HG03175 (cell line): ENCODE measurements around the gene BST1.

Experiments used
- ATAC-seq: cut with Tn5 transposase; IDR thresholded peaks from one replicate; pipeline ENCODE4 v1.9.1; 2021; ENCODE audit warnings: mild to moderate bottlenecking, moderate library complexity; ENCODE audit not compliant: unreplicated experiment

Gene BST1, protein sequence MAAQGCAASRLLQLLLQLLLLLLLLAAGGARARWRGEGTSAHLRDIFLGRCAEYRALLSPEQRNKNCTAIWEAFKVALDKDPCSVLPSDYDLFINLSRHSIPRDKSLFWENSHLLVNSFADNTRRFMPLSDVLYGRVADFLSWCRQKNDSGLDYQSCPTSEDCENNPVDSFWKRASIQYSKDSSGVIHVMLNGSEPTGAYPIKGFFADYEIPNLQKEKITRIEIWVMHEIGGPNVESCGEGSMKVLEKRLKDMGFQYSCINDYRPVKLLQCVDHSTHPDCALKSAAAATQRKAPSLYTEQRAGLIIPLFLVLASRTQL

DNA sequence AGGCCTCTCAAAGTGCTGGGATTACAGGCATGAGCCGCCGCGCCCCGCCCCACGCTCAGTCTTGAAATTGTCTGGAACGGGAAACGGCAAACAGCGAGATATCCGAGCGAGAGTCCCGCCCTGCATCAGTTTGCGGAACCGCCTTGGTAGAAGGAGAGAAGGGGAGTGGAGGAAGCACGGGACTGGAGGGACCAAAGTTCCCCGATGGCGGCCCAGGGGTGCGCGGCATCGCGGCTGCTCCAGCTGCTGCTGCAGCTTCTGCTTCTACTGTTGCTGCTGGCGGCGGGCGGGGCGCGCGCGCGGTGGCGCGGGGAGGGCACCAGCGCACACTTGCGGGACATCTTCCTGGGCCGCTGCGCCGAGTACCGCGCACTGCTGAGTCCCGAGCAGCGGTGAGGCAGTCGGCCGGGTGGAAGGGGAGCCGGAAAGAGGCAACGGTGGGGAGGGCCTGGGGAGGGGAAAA is at the start of gene BST1:
BST1 (plus strand) TSS at position 125 of the 463 bp plus-strand sequence; CDS start at position 205, 80 bp downstream.
- peak; percentile 67 for ATAC-seq

- ATAC-seq = no peak
Measured at GRCh38 chr4:15653420-15653819, 49.4 kb upstream of the BST1 start.

DNA sequence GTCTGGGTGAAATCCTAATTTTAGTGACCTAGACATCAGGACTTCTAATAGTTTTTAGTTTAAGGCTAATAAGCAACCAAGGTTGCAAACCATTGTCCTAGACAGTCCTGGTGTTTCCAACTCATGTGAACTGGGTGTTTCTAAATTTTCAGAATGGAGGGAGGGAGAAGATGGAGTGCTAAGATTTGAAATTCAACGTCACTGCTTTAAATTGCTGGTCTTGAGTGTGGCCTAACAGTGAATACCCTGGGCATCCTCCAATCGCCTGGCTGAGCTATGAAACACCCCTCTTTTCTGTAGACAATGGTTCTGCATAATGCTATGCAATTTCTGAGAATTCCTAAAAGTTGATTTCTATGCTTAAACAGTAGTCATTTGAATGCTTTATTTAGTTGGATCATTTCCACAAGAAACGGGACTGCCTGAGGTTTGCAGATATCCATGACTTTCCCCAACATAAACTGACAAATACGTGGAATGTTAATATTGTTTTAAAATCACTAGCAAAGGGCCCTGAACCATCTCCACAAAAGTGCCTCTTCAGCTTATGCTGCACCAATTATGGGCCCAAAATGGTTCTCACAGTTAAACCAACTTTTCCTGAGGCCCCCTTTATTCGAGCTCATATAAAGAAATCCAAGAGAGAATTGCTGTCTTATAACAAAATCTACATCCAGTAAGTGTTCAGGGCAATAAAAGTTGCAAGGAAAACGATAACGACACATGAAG is 48.8 kb upstream of the BST1 start:
- ATAC-seq = peak; percentile 35

DNA sequence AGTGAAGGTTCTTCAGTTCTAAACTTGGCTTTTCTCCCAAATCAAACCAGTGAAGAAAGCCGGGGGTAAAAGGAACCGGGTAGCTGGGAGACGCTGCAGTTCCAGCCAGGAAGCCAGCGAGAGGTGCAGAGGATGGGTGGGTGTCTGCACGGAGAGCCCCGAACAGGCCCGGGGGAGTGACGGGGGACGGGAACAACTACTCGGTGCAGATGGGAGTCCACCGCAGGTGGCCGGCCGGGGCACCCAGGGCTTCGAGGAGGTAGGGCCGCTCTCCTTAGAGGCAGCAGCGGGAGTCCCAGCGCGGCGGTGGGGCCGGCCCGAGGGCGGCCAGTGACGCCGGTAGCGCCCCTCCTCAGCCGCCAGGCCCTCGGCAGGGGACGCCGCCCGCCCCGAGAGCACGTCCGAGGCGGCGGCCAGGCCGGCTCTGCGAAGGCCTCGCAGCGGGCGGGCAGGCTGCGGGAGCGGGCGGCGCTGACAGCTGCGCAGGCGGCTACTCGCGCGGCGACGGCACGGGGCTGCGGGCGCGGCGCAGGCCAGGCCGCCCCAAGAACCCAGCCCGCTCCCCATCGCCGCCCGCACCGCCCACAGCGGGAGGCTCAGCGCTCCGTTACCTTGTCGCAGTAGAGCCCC is 48.2 kb upstream of the BST1 start:
- peak; percentile 52 for ATAC-seq

- ATAC-seq = peak; percentile 73
Measured at GRCh38 chr4:15655223-15656037, 47.4 kb upstream of the BST1 start, which contains the start of gene FBXL5. Gene FBXL5, minus strand, starts transcription at chr4:15655357. Its CDS starts 70 bp downstream, at chr4:15655287.

GRCh38 chr4:15656038-15656470 is 46.8 kb upstream of the BST1 start:
- no peak for ATAC-seq

DNA sequence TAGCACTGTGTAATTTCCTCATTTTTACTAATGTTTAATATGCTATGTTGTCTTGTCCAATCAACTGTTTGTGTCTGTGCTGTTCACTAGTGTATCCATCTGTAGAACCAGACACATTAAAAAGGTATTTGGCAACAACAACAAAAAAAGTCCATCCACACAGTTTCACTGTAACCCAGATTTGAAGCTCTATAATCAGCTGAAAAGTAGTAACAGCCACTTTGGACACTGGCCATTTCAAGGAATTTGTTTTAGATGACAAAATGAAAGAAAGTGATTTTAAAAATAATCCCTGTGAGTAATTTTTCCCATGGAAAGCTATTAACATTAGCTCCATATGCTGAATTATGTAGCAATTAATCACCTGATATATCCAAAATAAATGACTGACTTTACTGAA is 45.5 kb upstream of the BST1 start:
- no peak for ATAC-seq

- ATAC-seq = no peak
Measured at GRCh38 chr4:15658136-15658770, 44.6 kb upstream of the BST1 start.

GRCh38 chr4:15658781-15659180 is 44.1 kb upstream of the BST1 start:
- no peak for ATAC-seq

GRCh38 chr4:15659768-15660570 is 42.9 kb upstream of the BST1 start:
- no peak for ATAC-seq

GRCh38 chr4:15665753-15666365 is 37.0 kb upstream of the BST1 start:
- no peak for ATAC-seq

GRCh38 chr4:15667006-15667405 is 35.9 kb upstream of the BST1 start:
- ATAC-seq = no peak

GRCh38 chr4:15668566-15669435 is 34.1 kb upstream of the BST1 start:
- ATAC-seq = no peak

- ATAC-seq = no peak
Measured at GRCh38 chr4:15670576-15670975, 32.3 kb upstream of the BST1 start.

GRCh38 chr4:15672101-15672500 is 30.8 kb upstream of the BST1 start:
- ATAC-seq = no peak

GRCh38 chr4:15673337-15673736 is 29.5 kb upstream of the BST1 start:
- no peak for ATAC-seq

DNA sequence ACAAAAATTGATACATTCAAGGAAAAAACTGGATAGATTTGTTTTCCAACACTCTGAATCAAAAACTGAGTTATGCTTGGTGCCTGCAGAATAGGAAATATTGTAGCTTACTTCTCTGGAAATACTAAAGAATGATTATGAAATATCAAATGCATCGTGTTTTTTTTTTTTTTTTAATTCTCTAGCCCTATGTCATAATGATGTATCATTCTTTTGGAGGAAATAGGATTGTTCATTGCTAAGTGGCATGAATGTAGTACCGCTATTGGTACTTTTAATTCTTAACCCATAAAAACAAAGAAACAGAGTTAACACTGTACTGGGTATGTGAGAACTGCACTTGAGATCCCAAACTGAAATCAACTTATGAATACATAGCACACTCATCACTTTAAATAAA is 28.8 kb upstream of the BST1 start:
- ATAC-seq = no peak

- no peak for ATAC-seq
Measured at GRCh38 chr4:15674926-15675325, 27.9 kb upstream of the BST1 start.
